Neutrophil (primary cell): ENCODE data around the gene PAX6.

Experiments
- H3K27ac ChIP-seq: fragments of 200-600 bp; sonication (generic); 2 replicates; pipeline ENCODE4 v1.5.1; 2016; ENCODE audit warnings: mild to moderate bottlenecking, moderate library complexity
- H3K27me3 ChIP-seq: fragments of 200-600 bp; sonication (generic); 2 replicates; pipeline ENCODE4 v1.6.0; 2016; ENCODE audit warnings: mild to moderate bottlenecking
- H3K36me3 ChIP-seq: fragments of 200-600 bp; sonication (generic); 2 replicates; pipeline ENCODE4 v1.5.1; 2017
- H3K4me1 ChIP-seq, 2 experiments: fragments of 200-600 bp in 1 of 2; sonication (generic) in 1 of 2; 1 replicate in 1 of 2; 2 replicates in 1 of 2; pipeline versions ENCODE4 v1.5.1 to v1.6.1; 2013 to 2016; ENCODE audit warnings: low read depth in 1 of 2, low read length in 1 of 2, mild to moderate bottlenecking in 1 of 2, moderate library complexity in 1 of 2; ENCODE audit not compliant: control insufficient read depth in 1 of 2, insufficient read depth in 1 of 2
- H3K4me3 ChIP-seq, 2 experiments: fragments of 200-600 bp in 1 of 2; sonication (generic) in 1 of 2; 1 replicate in 1 of 2; 2 replicates in 1 of 2; pipeline ENCODE4 v1.5.1; 2013 to 2016; ENCODE audit warnings: low read depth in 1 of 2, low read length in 1 of 2, mild to moderate bottlenecking in 1 of 2, moderate library complexity in 1 of 2
- H3K9me3 ChIP-seq: fragments of 200-600 bp; sonication (generic); 2 replicates; pipeline ENCODE4 v1.5.1; 2016
- TF ChIP-seq, protein P1 (sequence below): fragments of 200-600 bp; sonication (generic); IDR thresholded peaks from 2 replicates; pipeline ENCODE4 v1.5.1; 2016; ENCODE audit warnings: antibody characterized with exemption

The PAX6 gene

DNA sequence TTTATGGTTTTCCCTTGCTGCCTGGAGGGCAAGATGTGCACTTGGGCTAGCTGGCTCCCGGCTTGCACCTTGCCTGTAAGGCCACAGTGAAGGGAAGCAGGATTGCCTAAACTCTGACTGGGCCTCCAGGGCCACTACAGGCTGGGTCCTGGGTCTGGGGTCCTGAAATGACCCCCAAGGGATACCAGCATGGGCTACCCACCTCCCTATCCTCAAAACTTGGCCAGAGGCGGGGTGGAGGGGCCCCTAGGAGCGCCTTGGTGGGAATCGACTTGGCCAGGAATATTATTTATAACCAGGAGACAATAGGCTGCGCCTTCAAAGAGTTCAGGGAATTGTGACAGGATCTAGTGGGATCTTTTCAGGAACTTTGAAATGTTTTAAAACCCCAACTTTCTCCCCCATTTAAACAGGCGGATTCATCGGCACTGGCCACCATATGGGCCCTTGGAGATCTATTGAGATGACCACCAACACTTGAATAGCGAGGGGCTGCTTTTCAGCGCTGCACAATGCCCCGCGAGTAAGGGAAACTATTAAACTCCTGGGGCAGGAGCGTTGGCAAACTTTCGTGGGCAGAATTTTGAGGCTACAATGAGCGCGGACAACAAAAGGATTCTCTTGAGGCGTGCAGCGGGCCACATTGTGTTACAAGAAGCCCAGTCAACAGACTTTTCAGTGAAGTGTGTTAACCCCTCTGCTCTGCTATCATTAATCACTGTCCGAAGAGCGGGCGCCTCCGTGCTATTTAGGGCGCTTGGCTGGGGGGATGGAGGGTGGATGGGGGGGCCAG is 15.2 kb downstream of the PAX6 start:
- no peaks in the 10 kb centered on the region for H3K4me1 ChIP-seq
- TF ChIP-seq, protein P1, sequence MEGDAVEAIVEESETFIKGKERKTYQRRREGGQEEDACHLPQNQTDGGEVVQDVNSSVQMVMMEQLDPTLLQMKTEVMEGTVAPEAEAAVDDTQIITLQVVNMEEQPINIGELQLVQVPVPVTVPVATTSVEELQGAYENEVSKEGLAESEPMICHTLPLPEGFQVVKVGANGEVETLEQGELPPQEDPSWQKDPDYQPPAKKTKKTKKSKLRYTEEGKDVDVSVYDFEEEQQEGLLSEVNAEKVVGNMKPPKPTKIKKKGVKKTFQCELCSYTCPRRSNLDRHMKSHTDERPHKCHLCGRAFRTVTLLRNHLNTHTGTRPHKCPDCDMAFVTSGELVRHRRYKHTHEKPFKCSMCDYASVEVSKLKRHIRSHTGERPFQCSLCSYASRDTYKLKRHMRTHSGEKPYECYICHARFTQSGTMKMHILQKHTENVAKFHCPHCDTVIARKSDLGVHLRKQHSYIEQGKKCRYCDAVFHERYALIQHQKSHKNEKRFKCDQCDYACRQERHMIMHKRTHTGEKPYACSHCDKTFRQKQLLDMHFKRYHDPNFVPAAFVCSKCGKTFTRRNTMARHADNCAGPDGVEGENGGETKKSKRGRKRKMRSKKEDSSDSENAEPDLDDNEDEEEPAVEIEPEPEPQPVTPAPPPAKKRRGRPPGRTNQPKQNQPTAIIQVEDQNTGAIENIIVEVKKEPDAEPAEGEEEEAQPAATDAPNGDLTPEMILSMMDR: no peak
- peaks cover 100% of the 10 kb centered on the region for H3K27me3 ChIP-seq
- no peak overlapping the region for H3K27ac ChIP-seq
- no peaks in the 10 kb centered on the region for H3K36me3 ChIP-seq
- no peaks in the 10 kb centered on the region for H3K9me3 ChIP-seq
- H3K4me3 ChIP-seq: no peak overlapping the region

DNA sequence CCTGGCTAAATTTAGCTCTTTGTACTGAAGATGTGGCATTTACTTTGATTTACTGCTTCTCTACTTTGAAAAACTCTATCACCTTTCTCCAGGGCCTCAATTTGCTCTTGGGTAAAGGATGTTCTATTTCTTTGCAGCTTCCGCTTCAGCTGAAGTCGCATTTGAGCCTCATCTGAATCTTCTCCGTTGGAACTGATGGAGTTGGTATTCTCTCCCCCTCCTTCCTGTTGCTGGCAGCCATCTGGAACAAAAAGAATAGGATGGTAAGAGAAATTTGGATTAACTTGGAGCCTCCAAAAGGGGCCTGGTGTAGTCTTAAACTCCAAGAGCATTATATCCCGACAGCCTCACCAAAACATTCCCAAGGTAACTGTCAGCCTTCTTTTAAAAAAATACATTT is 16.6 kb downstream of the PAX6 start:
- TF ChIP-seq, protein P1: no peak
- Histone ChIP-seq H3K27me3 (peaks cover 96% of the 10 kb centered on the region), H3K9me3 (no peaks in the 10 kb centered on the region), H3K4me3 (no peak overlapping the region), H3K27ac (no peak overlapping the region), H3K36me3 (no peaks in the 10 kb centered on the region), H3K4me1 (no peaks in the 10 kb centered on the region)

DNA sequence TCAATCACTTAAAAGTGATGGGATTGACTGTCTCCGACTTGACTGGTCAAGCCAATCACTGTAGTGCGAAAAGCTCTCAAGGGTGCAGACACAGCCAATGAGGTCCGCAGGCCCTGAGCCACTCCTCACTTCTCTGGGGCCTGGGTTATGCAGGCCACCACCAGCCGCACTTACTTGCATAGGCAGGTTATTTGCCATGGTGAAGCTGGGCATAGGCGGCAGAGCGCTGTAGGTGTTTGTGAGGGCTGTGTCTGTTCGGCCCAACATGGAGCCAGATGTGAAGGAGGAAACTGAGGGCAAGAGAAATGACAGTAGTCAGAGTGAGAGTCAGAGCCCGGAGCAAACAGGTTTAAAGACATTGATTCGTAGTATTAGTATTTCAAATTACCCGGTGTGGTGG is 17.9 kb downstream of the PAX6 start:
- Histone ChIP-seq H3K27me3 (peaks cover 96% of the 10 kb centered on the region), H3K9me3 (no peaks in the 10 kb centered on the region), H3K27ac (no peak overlapping the region), H3K4me1 (no peaks in the 10 kb centered on the region), H3K4me3 (no peak overlapping the region), H3K36me3 (no peaks in the 10 kb centered on the region)
- TF ChIP-seq, protein P1: no peak

DNA sequence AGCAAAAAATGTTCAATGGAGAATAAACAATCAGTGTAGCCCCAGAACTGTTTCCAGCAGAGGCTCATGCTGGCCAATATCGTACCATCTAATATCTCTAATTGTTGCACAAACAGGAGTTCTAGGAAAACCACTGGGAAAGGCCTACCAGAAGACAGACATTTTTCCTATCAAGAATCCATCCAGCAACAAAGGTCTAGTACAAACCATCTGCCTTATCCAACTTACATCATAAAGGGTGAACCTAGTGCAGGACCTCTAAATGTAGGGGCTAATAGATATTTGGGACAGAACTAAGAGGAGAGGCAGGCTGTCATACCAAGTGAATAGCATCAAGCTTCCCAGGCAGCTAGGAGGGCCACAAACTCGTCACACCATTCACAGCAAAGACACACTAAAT is 18.7 kb downstream of the PAX6 start:
- no peak overlapping the region for H3K4me3 ChIP-seq
- no peaks in the 10 kb centered on the region for H3K4me1 ChIP-seq
- no peak overlapping the region for H3K27ac ChIP-seq
- peaks cover 92% of the 10 kb centered on the region for H3K27me3 ChIP-seq
- no peaks in the 10 kb centered on the region for H3K9me3 ChIP-seq
- H3K36me3 ChIP-seq: no peaks in the 10 kb centered on the region
- TF ChIP-seq, protein P1: no peak

DNA sequence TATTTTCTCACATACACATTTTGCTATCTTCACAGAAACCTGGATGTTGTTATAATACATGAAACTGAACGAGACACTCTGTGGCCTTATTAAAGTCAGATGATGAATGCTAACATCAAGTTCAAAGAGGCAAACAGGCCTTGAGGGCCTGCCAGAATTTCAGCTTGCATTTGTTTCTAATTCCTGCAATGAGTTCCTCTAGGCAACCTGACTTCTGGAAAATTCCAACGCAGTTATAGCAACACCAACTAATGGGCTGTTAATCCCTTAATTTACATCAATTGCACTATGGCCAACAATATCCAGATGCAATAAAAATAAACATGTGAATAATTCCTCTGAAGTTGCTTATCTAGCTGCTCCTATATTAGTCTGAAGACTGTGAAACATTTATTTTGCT is 19.1 kb downstream of the PAX6 start:
- no peaks in the 10 kb centered on the region for H3K36me3 ChIP-seq
- no peak overlapping the region for H3K27ac ChIP-seq
- H3K4me1 ChIP-seq: no peaks in the 10 kb centered on the region
- H3K4me3 ChIP-seq: no peak overlapping the region
- H3K9me3 ChIP-seq: no peaks in the 10 kb centered on the region
- TF ChIP-seq, protein P1: no peak
- H3K27me3 ChIP-seq: peaks cover 87% of the 10 kb centered on the region
